DND-41 (cell line): ENCODE results near the gene ANK3.

Experiments
- ATAC-seq: fragments of 200-7000 bp; cut with Tn5 transposase; 3 replicates; pipeline ENCODE4 v1.9.1; 2021; ENCODE audit warnings: low read depth; ENCODE audit not compliant: insufficient read depth
- DNase-seq: peaks from one replicate; pipeline ENCODE4 v3.0.0-alpha.2; 2020
- H2AFZ ChIP-seq: 2 replicates; pipeline ENCODE4 v1.6.0; 2012; ENCODE audit warnings: low read depth, low read length
- H3K27ac ChIP-seq: 2 replicates; pipeline ENCODE4 v1.5.1; 2012; ENCODE audit warnings: low read length, inconsistent platforms
- H3K27me3 ChIP-seq: fragments of 200-600 bp; sonication (generic); 2 replicates; pipeline ENCODE4 v1.6.0; 2012; ENCODE audit warnings: low read length, mild to moderate bottlenecking, inconsistent platforms; ENCODE audit not compliant: insufficient read depth, poor library complexity
- H3K36me3 ChIP-seq: 2 replicates; pipeline ENCODE4 v1.5.1; 2012; ENCODE audit warnings: low read length, inconsistent platforms; ENCODE audit not compliant: insufficient read depth
- H3K4me1 ChIP-seq: 2 replicates; pipeline ENCODE4 v1.5.1; 2012; ENCODE audit warnings: mild to moderate bottlenecking, low read length; ENCODE audit not compliant: insufficient read depth
- H3K4me2 ChIP-seq: 2 replicates; pipeline ENCODE4 v1.6.0; 2012; ENCODE audit warnings: mild to moderate bottlenecking, moderate library complexity, low read length, inconsistent platforms; ENCODE audit not compliant: insufficient read depth
- H3K4me3 ChIP-seq, 2 experiments: fragments of 200-600 bp in 1 of 2; shearing (Covaris generic) in 1 of 2; 2 replicates each; pipeline ENCODE4 v1.5.1; 2012 to 2016; ENCODE audit warnings: inconsistent platforms in 2 of 2, low read length in 2 of 2, mild to moderate bottlenecking in 2 of 2, low read depth in 1 of 2, moderate library complexity in 1 of 2
- H3K79me2 ChIP-seq: 2 replicates; pipeline ENCODE4 v1.6.0; 2012; ENCODE audit warnings: low read length, inconsistent platforms; ENCODE audit not compliant: insufficient read depth
- H3K9ac ChIP-seq: 2 replicates; pipeline ENCODE4 v1.6.0; 2012; ENCODE audit warnings: low read depth, mild to moderate bottlenecking, inconsistent platforms, low read length, moderate library complexity
- H3K9me3 ChIP-seq: 2 replicates; pipeline ENCODE4 v1.5.1; 2012; ENCODE audit warnings: low read length, moderate library complexity, mild to moderate bottlenecking, inconsistent platforms; ENCODE audit not compliant: insufficient read depth, severe bottlenecking
- H4K20me1 ChIP-seq: 2 replicates; pipeline ENCODE4 v1.6.0; 2012; ENCODE audit warnings: low read length; ENCODE audit not compliant: insufficient read depth
- EZH2 ChIP-seq: IDR thresholded peaks from 3 replicates; pipeline ENCODE4 v1.6.1; 2012; ENCODE audit warnings: borderline replicate concordance, low read depth, mild to moderate bottlenecking, moderate library complexity, low read length, inconsistent platforms; ENCODE audit not compliant: severe bottlenecking
- TF ChIP-seq, protein P1 (sequence below): IDR thresholded peaks from 2 replicates; pipeline ENCODE4 v1.5.1; 2012; ENCODE audit warnings: borderline replicate concordance, low read length, moderate library complexity, mild to moderate bottlenecking; ENCODE audit not compliant: poor library complexity, severe bottlenecking; ENCODE audit errors: extremely low read depth

Gene ANK3

DNA sequence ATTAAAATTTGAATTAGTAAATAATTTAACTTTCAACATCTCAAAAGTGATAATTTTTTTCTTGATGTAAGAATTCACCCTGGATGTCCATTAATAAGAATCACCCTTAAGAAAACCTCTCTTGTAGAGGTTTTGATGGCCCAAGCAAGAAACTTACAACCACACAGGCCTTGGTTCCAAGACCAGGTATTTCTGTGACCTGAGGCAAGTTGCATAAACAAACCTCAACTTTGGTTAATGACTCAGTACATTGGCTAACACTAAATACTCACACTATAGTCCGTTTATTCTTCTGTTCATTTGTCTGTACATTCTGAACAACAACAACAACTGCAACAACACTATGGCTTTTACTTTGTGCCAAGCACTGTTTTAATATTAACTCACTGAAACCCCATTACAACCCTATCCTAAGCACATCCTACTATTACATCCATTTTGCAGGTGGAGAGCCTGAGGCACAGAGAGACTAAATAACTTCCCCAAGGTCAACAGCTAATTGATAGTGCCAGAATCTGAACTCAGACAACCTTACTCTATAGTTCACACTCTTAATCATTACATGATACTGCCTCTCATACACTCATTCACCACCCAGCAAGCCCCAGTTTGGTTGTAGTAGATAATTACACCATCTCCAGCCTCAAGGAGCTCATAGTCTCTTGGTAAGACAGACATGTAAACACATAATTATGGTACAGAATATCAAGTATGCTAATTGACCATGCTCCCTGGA is 6.6 kb downstream of the ANK3 start:
- Histone ChIP-seq H3K36me3 (no peaks in the 10 kb centered on the region), H3K9ac (no peak overlapping the region), H4K20me1 (no peaks in the 10 kb centered on the region), H3K79me2 (no peaks in the 10 kb centered on the region), H3K4me2 (no peak overlapping the region), H2AFZ (no peak overlapping the region), H3K9me3 (no peaks in the 10 kb centered on the region), H3K4me3 (no peak overlapping the region), H3K27me3 (no peaks in the 10 kb centered on the region), H3K27ac (no peak overlapping the region), H3K4me1 (no peaks in the 10 kb centered on the region)
- DNase-seq (no peak), ATAC-seq (no peak)
- TF ChIP-seq, protein P1, sequence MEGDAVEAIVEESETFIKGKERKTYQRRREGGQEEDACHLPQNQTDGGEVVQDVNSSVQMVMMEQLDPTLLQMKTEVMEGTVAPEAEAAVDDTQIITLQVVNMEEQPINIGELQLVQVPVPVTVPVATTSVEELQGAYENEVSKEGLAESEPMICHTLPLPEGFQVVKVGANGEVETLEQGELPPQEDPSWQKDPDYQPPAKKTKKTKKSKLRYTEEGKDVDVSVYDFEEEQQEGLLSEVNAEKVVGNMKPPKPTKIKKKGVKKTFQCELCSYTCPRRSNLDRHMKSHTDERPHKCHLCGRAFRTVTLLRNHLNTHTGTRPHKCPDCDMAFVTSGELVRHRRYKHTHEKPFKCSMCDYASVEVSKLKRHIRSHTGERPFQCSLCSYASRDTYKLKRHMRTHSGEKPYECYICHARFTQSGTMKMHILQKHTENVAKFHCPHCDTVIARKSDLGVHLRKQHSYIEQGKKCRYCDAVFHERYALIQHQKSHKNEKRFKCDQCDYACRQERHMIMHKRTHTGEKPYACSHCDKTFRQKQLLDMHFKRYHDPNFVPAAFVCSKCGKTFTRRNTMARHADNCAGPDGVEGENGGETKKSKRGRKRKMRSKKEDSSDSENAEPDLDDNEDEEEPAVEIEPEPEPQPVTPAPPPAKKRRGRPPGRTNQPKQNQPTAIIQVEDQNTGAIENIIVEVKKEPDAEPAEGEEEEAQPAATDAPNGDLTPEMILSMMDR, result no peak
- no peak for TF ChIP-seq EZH2

DNA sequence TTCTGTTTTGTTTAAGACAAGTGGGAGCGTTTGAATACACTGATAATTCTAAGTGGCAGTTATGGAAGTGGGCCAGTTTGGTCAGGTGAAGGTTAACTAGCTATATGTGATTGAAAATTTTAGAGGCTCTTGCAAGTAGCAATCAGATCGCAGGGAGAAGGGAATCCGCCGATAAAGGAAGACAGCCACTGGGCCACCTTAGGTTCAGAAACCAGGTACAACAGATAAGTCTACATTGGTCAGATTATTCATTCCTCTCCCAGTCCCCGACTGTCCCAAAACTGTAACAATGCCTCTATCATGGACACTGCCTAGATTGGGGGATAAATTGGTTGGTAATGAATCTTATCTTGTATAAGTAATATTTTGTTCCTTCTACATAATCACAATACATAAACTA is 8.9 kb downstream of the ANK3 start:
- Histone ChIP-seq H3K27ac (no peak overlapping the region), H3K4me2 (no peak overlapping the region), H2AFZ (no peak overlapping the region), H3K4me3 (no peak overlapping the region), H3K9me3 (no peaks in the 10 kb centered on the region), H3K4me1 (no peaks in the 10 kb centered on the region), H3K27me3 (no peaks in the 10 kb centered on the region), H3K9ac (no peak overlapping the region), H4K20me1 (no peaks in the 10 kb centered on the region), H3K79me2 (no peaks in the 10 kb centered on the region), H3K36me3 (no peaks in the 10 kb centered on the region)
- DNase-seq, result no peak
- no peak for ATAC-seq
- no peak for TF ChIP-seq EZH2
- TF ChIP-seq, protein P1, result no peak

DNA sequence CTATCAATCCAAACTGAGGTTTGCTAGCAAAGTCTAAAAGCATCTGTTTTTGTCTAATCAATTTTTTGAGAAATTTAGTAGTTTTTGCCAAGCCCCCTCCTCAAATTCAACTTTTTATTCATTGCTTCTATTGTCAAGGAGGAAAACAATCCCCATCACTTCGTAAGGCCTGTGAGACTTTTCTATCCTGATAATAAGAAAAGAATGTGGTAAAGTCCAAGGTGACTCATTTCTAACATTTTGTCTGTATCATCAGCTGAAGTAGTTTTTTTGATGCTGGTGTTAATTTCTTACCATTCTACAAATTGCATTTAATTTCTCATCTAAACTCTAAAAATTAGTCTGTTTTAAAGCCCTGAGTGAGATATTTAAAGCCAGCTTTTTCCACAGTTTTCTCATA is 11.7 kb downstream of the ANK3 start:
- TF ChIP-seq EZH2, result no peak
- TF ChIP-seq, protein P1, result no peak
- no peaks in the 10 kb centered on the region for H3K27me3 ChIP-seq
- no peak overlapping the region for H2AFZ ChIP-seq
- no peaks in the 10 kb centered on the region for H3K36me3 ChIP-seq
- DNase-seq (no peak), ATAC-seq (no peak)
- H4K20me1 ChIP-seq, result no peaks in the 10 kb centered on the region
- no peak overlapping the region for H3K9ac ChIP-seq
- H3K4me1 ChIP-seq, result no peaks in the 10 kb centered on the region
- H3K4me2 ChIP-seq, result no peak overlapping the region
- H3K4me3 ChIP-seq, result no peak overlapping the region
- no peak overlapping the region for H3K27ac ChIP-seq
- H3K79me2 ChIP-seq, result no peaks in the 10 kb centered on the region
- H3K9me3 ChIP-seq, result no peaks in the 10 kb centered on the region
